Suprapubic skin (tissue), 3 donors: Measurements from ENCODE around the gene NSUN3.

Source experiments
- EP300 ChIP-seq: sonication (generic); formaldehyde crosslinking; IDR thresholded peaks from one replicate; pipeline ENCODE4 v1.6.1; 2017; ENCODE audit warnings: antibody characterized with exemption
- TF ChIP-seq, protein P1 (sequence below), 2 donors: fragments of 200-600 bp in 1 of 2; fragments of 450-650 bp in 1 of 2; sonication (generic) in 1 of 2; IDR thresholded peaks; one replicate each; pipeline ENCODE4 v1.5.1; 2016 to 2019; ENCODE audit warnings: antibody characterized with exemption in 2 of 2, mild to moderate bottlenecking in 1 of 2, moderate library complexity in 1 of 2

DNA sequence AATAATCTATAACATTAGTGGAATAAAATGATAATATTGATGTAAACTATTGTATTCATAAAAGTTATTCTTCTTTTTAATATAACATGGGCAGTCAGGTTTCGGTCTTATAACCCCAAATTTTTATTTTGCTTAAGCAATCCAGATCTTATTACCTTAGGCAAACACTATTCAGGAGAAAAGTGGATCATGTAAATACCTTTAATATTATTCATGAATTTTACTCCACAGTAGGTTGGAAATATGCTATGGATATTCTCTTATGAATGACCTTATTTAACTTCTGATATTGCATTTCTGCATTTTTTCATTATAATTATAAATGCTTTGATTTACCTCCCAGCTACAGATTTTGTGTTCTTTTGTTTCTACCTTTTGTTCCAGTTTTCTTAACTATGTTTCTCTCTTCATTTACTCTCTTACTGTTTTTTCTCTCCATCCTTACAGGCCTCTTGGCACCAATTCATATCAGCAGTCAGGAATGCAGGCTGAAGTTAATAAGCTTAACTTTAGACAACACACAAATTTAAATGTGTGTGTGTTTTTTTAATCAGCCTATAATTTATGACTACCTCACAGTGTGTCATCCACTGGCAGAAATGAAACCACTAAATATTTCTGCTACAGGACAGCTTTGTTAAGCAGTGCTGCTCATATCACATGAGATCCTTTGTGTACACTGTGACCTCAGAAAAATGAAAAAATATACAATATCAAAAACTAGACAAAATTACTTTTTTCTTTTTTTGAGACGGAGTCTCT, 111.0 kb downstream of the NSUN3 start:
- TF ChIP-seq, protein P1, sequence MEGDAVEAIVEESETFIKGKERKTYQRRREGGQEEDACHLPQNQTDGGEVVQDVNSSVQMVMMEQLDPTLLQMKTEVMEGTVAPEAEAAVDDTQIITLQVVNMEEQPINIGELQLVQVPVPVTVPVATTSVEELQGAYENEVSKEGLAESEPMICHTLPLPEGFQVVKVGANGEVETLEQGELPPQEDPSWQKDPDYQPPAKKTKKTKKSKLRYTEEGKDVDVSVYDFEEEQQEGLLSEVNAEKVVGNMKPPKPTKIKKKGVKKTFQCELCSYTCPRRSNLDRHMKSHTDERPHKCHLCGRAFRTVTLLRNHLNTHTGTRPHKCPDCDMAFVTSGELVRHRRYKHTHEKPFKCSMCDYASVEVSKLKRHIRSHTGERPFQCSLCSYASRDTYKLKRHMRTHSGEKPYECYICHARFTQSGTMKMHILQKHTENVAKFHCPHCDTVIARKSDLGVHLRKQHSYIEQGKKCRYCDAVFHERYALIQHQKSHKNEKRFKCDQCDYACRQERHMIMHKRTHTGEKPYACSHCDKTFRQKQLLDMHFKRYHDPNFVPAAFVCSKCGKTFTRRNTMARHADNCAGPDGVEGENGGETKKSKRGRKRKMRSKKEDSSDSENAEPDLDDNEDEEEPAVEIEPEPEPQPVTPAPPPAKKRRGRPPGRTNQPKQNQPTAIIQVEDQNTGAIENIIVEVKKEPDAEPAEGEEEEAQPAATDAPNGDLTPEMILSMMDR (IDR thresholded peaks at IDR 0.05): no peak
- TF ChIP-seq EP300: no peak
